ENCODE data around the gene ARFGEF3.

- TF ChIP-seq CTCF (conservative IDR thresholded peaks at IDR 0.05): no peak
- no peak for TF ChIP-seq ZFX (IDR thresholded peaks at IDR 0.05)
Observed at GRCh38 chr6:138215093-138215782, 53.5 kb downstream of the ARFGEF3 start.

Data from C4-2B (cell line).